ENCODE measurements around the gene FAT4. TPM values are rescaled to one million over a fixed set of nuclear protein-coding genes. Genes with fewer than 3 reads are reported as not detected.

Gene FAT4
- total RNA-seq, 1 experiment from 2014 or later, result 0.71 TPM

GRCh38 chr4:125316401-125316790, 1.6 kb downstream of the FAT4 start:
- BruUV-seq (replicated peaks), result no TSS peak
- no peak for DNase-seq (ENCODE audit: low read depth, low spot score)
- Histone ChIP-seq H3K4me1 (ENCODE audit: control insufficient read depth in 1 of 2, insufficient read depth in 2 of 2, low read length in 2 of 2) (peaks cover 11 to 15% of the 10 kb centered on the region in 2 experiments; a peak in 3 of 4 replicates), H3K27me3 (ENCODE audit: insufficient read depth, low read length) (no peaks in the 10 kb centered on the region), H3K4me2 (ENCODE audit: low read length) (no peak overlapping the region), H3K9ac (ENCODE audit: low read length) (no peak overlapping the region), H3K4me3 (replicated peaks in 1 of 2; ENCODE audit: low read depth in 1 of 2, low read length in 2 of 2) (no peak overlapping the region), H3K9me3 (ENCODE audit: control insufficient read depth in 1 of 2, insufficient read depth in 1 of 2, low read depth in 1 of 2, low read length in 2 of 2) (no peaks in the 10 kb centered on the region), H3K36me3 (ENCODE audit: control insufficient read depth in 1 of 2, insufficient read depth in 2 of 2, low read length in 2 of 2) (no peaks in the 10 kb centered on the region), H2AFZ (ENCODE audit: low read depth, low read length, poor library complexity, severe bottlenecking) (no peak overlapping the region), H3K9me2 (ENCODE audit: insufficient read depth) (no peaks in the 10 kb centered on the region), H4K20me1 (ENCODE audit: insufficient read depth) (no peaks in the 10 kb centered on the region), H3K79me2 (ENCODE audit: insufficient read depth, low read length) (no peaks in the 10 kb centered on the region), H3K27ac (ENCODE audit: low read depth, low read length) (no peak overlapping the region)
- intact Hi-C loops (cut with micrococcal nuclease), result no loop called here
- ChIA-PET CTCF (no interaction called here), POLR2A (no interaction called here), RAD21 (ENCODE audit: low non-redundant PET in 1 of 2, low total read pairs in 2 of 2, uncharacterized antibody in 2 of 2, unreplicated experiment in 2 of 2) (no interaction called here)
- TF ChIP-seq SIN3A (IDR thresholded peaks at IDR 0.05; ENCODE audit: low read depth) (no peak), EGR1 (IDR thresholded peaks at IDR 0.05; ENCODE audit: low read depth) (no peak), POLR2AphosphoS5 (IDR thresholded peaks at IDR 0.05; ENCODE audit: low read depth, low read length) (no peak), JUND (IDR thresholded peaks at IDR 0.05) (no peak), EZH2phosphoT487 (IDR thresholded peaks at IDR 0.05; ENCODE audit: borderline replicate concordance) (no peak), CBX3 (IDR thresholded peaks at IDR 0.05; ENCODE audit: low read depth) (no peak), YY1 (IDR thresholded peaks at IDR 0.05; ENCODE audit: extremely low read depth, insufficient replicate concordance, low read depth, low read length) (no peak), SP1 (IDR thresholded peaks at IDR 0.05; ENCODE audit: low read depth) (no peak), ZNF274 (IDR thresholded peaks at IDR 0.05; ENCODE audit: low read depth, low read length) (no peak)
- TF ChIP-seq, protein P1, sequence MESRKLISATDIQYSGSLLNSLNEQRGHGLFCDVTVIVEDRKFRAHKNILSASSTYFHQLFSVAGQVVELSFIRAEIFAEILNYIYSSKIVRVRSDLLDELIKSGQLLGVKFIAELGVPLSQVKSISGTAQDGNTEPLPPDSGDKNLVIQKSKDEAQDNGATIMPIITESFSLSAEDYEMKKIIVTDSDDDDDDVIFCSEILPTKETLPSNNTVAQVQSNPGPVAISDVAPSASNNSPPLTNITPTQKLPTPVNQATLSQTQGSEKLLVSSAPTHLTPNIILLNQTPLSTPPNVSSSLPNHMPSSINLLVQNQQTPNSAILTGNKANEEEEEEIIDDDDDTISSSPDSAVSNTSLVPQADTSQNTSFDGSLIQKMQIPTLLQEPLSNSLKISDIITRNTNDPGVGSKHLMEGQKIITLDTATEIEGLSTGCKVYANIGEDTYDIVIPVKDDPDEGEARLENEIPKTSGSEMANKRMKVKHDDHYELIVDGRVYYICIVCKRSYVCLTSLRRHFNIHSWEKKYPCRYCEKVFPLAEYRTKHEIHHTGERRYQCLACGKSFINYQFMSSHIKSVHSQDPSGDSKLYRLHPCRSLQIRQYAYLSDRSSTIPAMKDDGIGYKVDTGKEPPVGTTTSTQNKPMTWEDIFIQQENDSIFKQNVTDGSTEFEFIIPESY (IDR thresholded peaks at IDR 0.05; ENCODE audit: extremely low read depth, insufficient replicate concordance, low read length), result no peak
- TF ChIP-seq, protein P2, sequence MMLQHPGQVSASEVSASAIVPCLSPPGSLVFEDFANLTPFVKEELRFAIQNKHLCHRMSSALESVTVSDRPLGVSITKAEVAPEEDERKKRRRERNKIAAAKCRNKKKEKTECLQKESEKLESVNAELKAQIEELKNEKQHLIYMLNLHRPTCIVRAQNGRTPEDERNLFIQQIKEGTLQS (IDR thresholded peaks at IDR 0.05), result no peak
- TF ChIP-seq, protein P3, sequence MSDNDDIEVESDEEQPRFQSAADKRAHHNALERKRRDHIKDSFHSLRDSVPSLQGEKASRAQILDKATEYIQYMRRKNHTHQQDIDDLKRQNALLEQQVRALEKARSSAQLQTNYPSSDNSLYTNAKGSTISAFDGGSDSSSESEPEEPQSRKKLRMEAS (IDR thresholded peaks at IDR 0.05), result no peak
- no peak for ATAC-seq

Data from HCT116 (cell line).